Parathyroid adenoma (tissue), 2 donors: Measurements from ENCODE around the gene PNPLA1.

Experiments used
- H2AFZ ChIP-seq: fragments of 300-600 bp; sonication (generic); one replicate; pipeline ENCODE4 v1.7.0; 2017; ENCODE audit warnings: antibody characterized with exemption, mild to moderate bottlenecking
- H3K27ac ChIP-seq: fragments of 300-600 bp; sonication (generic); one replicate; pipeline ENCODE4 v1.7.0; 2017
- H3K27me3 ChIP-seq: fragments of 300-600 bp; sonication (generic); one replicate; pipeline ENCODE4 v1.7.0; 2017; ENCODE audit warnings: low read length; ENCODE audit not compliant: control insufficient read depth, insufficient read depth
- H3K36me3 ChIP-seq: fragments of 300-600 bp; sonication (generic); one replicate; pipeline ENCODE4 v1.7.0; 2017; ENCODE audit warnings: low read length; ENCODE audit not compliant: control insufficient read depth, insufficient read depth
- H3K4me1 ChIP-seq: fragments of 300-600 bp; sonication (generic); one replicate; pipeline ENCODE4 v1.7.0; 2017; ENCODE audit warnings: control low read depth
- H3K4me2 ChIP-seq: fragments of 300-600 bp; sonication (generic); one replicate; pipeline ENCODE4 v1.7.0; 2017; ENCODE audit warnings: low read length
- H3K4me3 ChIP-seq: fragments of 300-600 bp; sonication (generic); one replicate; pipeline ENCODE4 v1.7.0; 2017; ENCODE audit warnings: low read depth, low read length
- H3K79me2 ChIP-seq: fragments of 300-600 bp; sonication (generic); one replicate; pipeline ENCODE4 v1.7.0; 2017; ENCODE audit warnings: control low read depth
- H3K9ac ChIP-seq: fragments of 300-600 bp; sonication (generic); one replicate; pipeline ENCODE4 v1.7.0; 2017; ENCODE audit warnings: mild to moderate bottlenecking
- H3K9me3 ChIP-seq: fragments of 300-600 bp; sonication (generic); one replicate; pipeline ENCODE4 v1.7.0; 2017; ENCODE audit warnings: low read length; ENCODE audit not compliant: control insufficient read depth
- CTCF ChIP-seq: fragments of 300-600 bp; sonication (generic); IDR thresholded peaks from one replicate; pipeline ENCODE4 v1.7.0; 2017; ENCODE audit warnings: antibody characterized with exemption, mild to moderate bottlenecking
- donor health status: primary hyperparathyroidism.

PNPLA1 gene

GRCh38 chr6:36230371-36230770 is 39.5 kb upstream of the PNPLA1 start:
- Histone ChIP-seq H3K4me2 (no peak overlapping the region), H3K4me3 (no peak overlapping the region), H3K9me3 (no peaks in the 10 kb centered on the region), H3K27me3 (no peaks in the 10 kb centered on the region), H2AFZ (no peak overlapping the region), H3K79me2 (no peaks in the 10 kb centered on the region), H3K36me3 (no peaks in the 10 kb centered on the region), H3K4me1 (no peaks in the 10 kb centered on the region), H3K9ac (no peak overlapping the region), H3K27ac (no peak overlapping the region)
- TF ChIP-seq CTCF, result no peak

GRCh38 chr6:36232172-36232571 is 37.7 kb upstream of the PNPLA1 start:
- no peaks in the 10 kb centered on the region for H3K4me1 ChIP-seq

GRCh38 chr6:36235309-36235708 is 34.6 kb upstream of the PNPLA1 start:
- no peak for TF ChIP-seq CTCF
- Histone ChIP-seq H3K9ac (no peak overlapping the region), H3K79me2 (no peaks in the 10 kb centered on the region), H2AFZ (no peak overlapping the region), H3K4me2 (no peak overlapping the region), H3K27me3 (no peaks in the 10 kb centered on the region), H3K4me1 (no peaks in the 10 kb centered on the region), H3K9me3 (no peaks in the 10 kb centered on the region), H3K27ac (no peak overlapping the region), H3K36me3 (no peaks in the 10 kb centered on the region), H3K4me3 (no peak overlapping the region)

More at GRCh38 chr6:36232172-36232571, 37.7 kb upstream of the PNPLA1 start:
- no peaks in the 10 kb centered on the region for H3K36me3 ChIP-seq
- H3K27ac ChIP-seq, result no peak overlapping the region
- no peak overlapping the region for H3K4me2 ChIP-seq
- no peak overlapping the region for H3K4me3 ChIP-seq
- H3K79me2 ChIP-seq, result no peaks in the 10 kb centered on the region
- H3K9me3 ChIP-seq, result no peaks in the 10 kb centered on the region
- H3K9ac ChIP-seq, result no peak overlapping the region
- no peaks in the 10 kb centered on the region for H3K27me3 ChIP-seq
- no peak overlapping the region for H2AFZ ChIP-seq
- no peak for TF ChIP-seq CTCF

- no peak overlapping the region for H3K4me3 ChIP-seq
- H3K4me2 ChIP-seq, result no peak overlapping the region
- H3K27me3 ChIP-seq, result no peaks in the 10 kb centered on the region
- no peaks in the 10 kb centered on the region for H3K9me3 ChIP-seq
- no peak overlapping the region for H3K9ac ChIP-seq
- no peak overlapping the region for H3K27ac ChIP-seq
- no peak overlapping the region for H2AFZ ChIP-seq
- no peaks in the 10 kb centered on the region for H3K79me2 ChIP-seq
- H3K36me3 ChIP-seq, result no peaks in the 10 kb centered on the region
- H3K4me1 ChIP-seq, result no peaks in the 10 kb centered on the region
- TF ChIP-seq CTCF, result no peak
These were observed 34.0 kb upstream of the PNPLA1 start for GRCh38 chr6:36235862-36236261.

GRCh38 chr6:36239774-36240173 is 30.1 kb upstream of the PNPLA1 start:
- no peak for TF ChIP-seq CTCF
- Histone ChIP-seq H3K4me1 (no peaks in the 10 kb centered on the region), H3K27me3 (no peaks in the 10 kb centered on the region), H3K4me2 (no peak overlapping the region), H3K27ac (no peak overlapping the region), H3K9me3 (no peaks in the 10 kb centered on the region), H3K79me2 (no peaks in the 10 kb centered on the region), H3K4me3 (no peak overlapping the region), H3K36me3 (no peaks in the 10 kb centered on the region), H2AFZ (no peak overlapping the region), H3K9ac (no peak overlapping the region)
